Upper lobe of left lung (tissue), 4 donors: ENCODE measurements around the gene KRT85.

ENCODE experiments used
- CTCF ChIP-seq, 6 experiments: fragments of 450-650 bp in 4 of 6; fragments of 200-600 bp in 2 of 6; sonication (generic) in 2 of 6; IDR thresholded peaks; one replicate each; pipeline ENCODE4 v1.5.1; 2016 to 2019; ENCODE audit warnings: antibody characterized with exemption in 6 of 6
- EP300 ChIP-seq, 4 donors: sonication (generic); formaldehyde crosslinking; IDR thresholded peaks; one replicate each; pipeline ENCODE4 v1.5.1; 2017; ENCODE audit warnings: antibody characterized with exemption in 4 of 4, control low read depth in 2 of 4
- POLR2A ChIP-seq, 4 donors: fragments of 450-650 bp; IDR thresholded peaks; one replicate each; pipeline ENCODE4 v1.5.1; 2016 to 2017; ENCODE audit warnings: antibody characterized with exemption in 4 of 4, mild to moderate bottlenecking in 2 of 4
- POLR2AphosphoS5 ChIP-seq, 2 donors: sonication (generic); formaldehyde crosslinking; IDR thresholded peaks; one replicate each; pipeline ENCODE4 v1.5.1; 2017; ENCODE audit warnings: antibody characterized with exemption in 2 of 2

DNA sequence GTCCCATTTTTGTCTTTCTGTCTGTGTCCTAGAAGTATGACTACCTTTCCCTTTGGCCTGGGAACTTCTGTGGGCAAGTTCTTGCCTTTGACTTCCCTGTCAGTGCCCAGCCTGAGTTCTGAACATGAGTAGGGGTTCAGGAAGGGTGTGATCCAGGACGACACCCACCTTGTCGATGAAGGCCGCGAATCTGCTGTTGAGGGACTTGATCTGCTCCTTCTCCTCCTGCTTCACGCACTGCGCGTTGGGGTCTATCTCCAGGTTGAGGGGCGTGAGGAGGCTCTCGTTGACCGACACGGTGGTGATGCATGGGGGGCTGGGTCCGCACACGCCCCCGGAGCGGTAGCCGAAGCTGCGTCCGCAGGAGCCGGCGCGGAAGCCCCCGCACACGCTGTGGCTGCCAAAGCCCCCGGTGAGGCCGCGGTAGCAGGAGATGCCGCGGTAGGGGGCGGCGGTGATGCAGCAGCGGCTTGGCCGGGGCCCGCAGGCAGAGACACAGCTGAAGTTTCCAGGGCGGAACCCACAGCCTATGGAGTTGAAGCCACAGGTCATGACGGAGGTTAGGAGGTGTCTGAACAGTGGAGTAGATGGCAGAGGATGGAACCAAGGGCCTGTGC lies 46.4 kb downstream of the KRT85 start, which contains the start of gene KRT83:
- TF ChIP-seq CTCF (IDR thresholded peaks at IDR 0.05), result no peak
- TF ChIP-seq POLR2A (IDR thresholded peaks at IDR 0.05), result no peak
- TF ChIP-seq POLR2AphosphoS5 (IDR thresholded peaks at IDR 0.05), result no peak
- TF ChIP-seq EP300 (IDR thresholded peaks at IDR 0.05), result no peak
